AG10803 (cell line): ENCODE results near the gene FREM1.

Experiments used
- DNase-seq: peaks from one replicate; pipeline ENCODE4 v3.0.0; 2010; ENCODE audit warnings: low read depth
- H3K4me3 ChIP-seq: 2 replicates; pipeline ENCODE4 v1.5.1; 2011; ENCODE audit warnings: mild to moderate bottlenecking, low read length, control low read depth
- TF ChIP-seq, protein P1 (sequence below): conservative IDR thresholded peaks from 2 replicates; pipeline ENCODE4 v1.5.1; 2011; ENCODE audit warnings: mild to moderate bottlenecking, low read length, control low read depth, inconsistent platforms

Gene FREM1

GRCh38 chr9:14752271-14752670 is 158.0 kb downstream of the FREM1 start:
- DNase-seq = no peak
- no peak overlapping the region for H3K4me3 ChIP-seq
- TF ChIP-seq, protein P1, sequence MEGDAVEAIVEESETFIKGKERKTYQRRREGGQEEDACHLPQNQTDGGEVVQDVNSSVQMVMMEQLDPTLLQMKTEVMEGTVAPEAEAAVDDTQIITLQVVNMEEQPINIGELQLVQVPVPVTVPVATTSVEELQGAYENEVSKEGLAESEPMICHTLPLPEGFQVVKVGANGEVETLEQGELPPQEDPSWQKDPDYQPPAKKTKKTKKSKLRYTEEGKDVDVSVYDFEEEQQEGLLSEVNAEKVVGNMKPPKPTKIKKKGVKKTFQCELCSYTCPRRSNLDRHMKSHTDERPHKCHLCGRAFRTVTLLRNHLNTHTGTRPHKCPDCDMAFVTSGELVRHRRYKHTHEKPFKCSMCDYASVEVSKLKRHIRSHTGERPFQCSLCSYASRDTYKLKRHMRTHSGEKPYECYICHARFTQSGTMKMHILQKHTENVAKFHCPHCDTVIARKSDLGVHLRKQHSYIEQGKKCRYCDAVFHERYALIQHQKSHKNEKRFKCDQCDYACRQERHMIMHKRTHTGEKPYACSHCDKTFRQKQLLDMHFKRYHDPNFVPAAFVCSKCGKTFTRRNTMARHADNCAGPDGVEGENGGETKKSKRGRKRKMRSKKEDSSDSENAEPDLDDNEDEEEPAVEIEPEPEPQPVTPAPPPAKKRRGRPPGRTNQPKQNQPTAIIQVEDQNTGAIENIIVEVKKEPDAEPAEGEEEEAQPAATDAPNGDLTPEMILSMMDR = no peak

DNA sequence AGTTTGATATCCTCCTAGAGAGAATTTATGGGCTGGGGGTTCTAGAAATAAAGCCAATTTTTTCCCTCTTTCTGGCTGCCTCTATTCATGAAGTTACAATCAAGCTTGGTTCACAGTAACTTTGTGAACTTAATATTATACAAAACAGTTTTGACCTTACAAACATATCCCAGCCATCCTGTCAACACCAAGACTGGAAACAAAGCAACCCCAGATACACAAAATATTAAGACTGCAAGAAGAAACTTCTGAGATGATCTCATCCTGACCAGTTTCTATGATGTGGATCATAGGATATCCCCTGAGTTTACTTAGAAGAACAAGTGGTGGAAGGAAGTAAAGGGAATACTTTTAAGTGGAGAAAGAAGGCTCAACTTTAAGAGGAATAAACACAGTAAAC is 159.4 kb downstream of the FREM1 start:
- TF ChIP-seq, protein P1 = no peak
- H3K4me3 ChIP-seq = no peak overlapping the region
- DNase-seq = no peak

DNA sequence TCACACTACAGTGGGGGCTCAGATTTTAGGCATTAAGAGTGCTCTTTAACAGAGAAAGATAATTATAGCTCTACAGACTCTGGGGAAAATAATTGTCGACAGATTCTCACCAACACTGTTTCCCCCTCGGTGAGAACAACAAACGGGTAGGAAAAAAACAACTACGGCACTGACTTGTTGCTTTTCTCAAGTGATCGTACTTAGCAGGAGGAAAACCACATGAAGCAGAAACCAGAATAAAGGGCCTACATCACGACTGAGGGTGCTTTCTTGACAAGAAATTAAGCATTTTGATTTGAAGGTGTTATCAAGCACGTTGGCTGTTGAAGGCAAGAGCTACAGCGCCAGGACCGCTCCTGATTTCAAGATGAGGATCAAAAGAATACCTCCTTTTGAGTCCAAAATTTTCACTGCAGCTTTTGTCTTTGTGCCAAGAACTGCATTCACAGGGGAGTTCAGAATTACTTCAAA is 160.5 kb downstream of the FREM1 start:
- H3K4me3 ChIP-seq = no peak overlapping the region
- no peak for DNase-seq
- TF ChIP-seq, protein P1 = no peak

DNA sequence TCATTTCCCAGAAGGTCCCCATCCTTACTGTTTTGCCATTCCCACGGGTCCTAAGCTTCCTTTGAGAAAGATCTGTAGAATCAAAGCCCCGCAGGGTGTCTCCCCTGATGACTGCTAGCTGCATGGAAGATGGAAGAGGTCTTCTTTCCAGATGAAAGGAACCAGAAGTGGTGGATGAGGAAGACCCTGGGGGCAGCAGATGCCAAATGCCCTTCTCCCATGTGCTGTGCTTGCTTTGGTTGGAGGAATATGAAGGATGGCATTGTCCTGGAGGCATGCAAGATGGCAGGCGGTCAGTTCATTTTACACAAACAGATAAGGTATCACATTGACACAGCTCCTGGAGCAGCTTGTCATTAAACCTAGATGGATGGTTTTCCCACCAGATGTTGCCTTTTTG is 161.9 kb downstream of the FREM1 start:
- H3K4me3 ChIP-seq = no peak overlapping the region
- TF ChIP-seq, protein P1 = no peak
- DNase-seq = no peak

- TF ChIP-seq, protein P1 = no peak
- no peak for DNase-seq
- no peak overlapping the region for H3K4me3 ChIP-seq
Observed at GRCh38 chr9:14747111-14747510, 163.1 kb downstream of the FREM1 start.

GRCh38 chr9:14746626-14747025 is 163.6 kb downstream of the FREM1 start:
- TF ChIP-seq, protein P1 = no peak
- H3K4me3 ChIP-seq = no peak overlapping the region
- DNase-seq = no peak

DNA sequence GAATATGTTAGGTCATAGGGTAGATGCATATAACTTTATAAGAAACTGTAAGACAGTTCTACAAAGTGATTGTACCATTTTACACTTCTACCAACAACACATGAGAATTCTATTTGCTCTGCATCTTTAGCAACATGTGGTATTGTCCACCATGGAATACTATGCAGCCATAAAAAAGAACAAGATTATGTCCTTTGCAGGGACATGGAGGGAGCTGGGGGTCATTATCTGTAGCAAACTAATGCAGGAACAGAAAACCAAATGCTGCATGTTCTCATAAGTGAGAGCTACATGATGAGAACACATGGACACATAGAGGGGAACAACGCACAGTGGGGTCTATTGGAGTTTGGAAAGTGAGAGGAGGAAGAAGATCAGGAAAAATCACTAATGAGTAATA is 165.5 kb downstream of the FREM1 start:
- TF ChIP-seq, protein P1 = no peak
- DNase-seq = no peak
- no peak overlapping the region for H3K4me3 ChIP-seq
